Motor neuron (in vitro differentiated cells): Measurements from ENCODE around the gene CES3. TPM values are rescaled to one million over a fixed set of nuclear protein-coding genes. Genes with fewer than 3 reads are reported as not detected.

Source experiments
- ATAC-seq, 8 experiments: fragments of 200-7000 bp; cut with Tn5 transposase; replicated peaks in 6 of 8; 2 replicates each; pipeline ENCODE4 v1.8.0; 2021; ENCODE audit warnings: mild to moderate bottlenecking in 8 of 8, moderate library complexity in 8 of 8
- H3K27ac ChIP-seq, 2 donors: fragments of 250-450 bp; sonication (Bioruptor Pico); 2 replicates each; pipeline ENCODE4 v1.9.0; 2021; ENCODE audit warnings: antibody characterized with exemption in 2 of 2, mild to moderate bottlenecking in 2 of 2, moderate library complexity in 1 of 2
- H3K4me1 ChIP-seq, 2 donors: fragments of 250-450 bp; sonication (Bioruptor Pico); replicated peaks in 1 of 2; 2 replicates each; pipeline ENCODE4 v1.6.1; 2021; ENCODE audit warnings: antibody characterized with exemption in 2 of 2, mild to moderate bottlenecking in 2 of 2, moderate library complexity in 1 of 2
- H3K4me3 ChIP-seq, 5 donors: fragments of 250-450 bp; sonication (Bioruptor Pico); 2 replicates each; pipeline ENCODE4 v1.9.0; 2021; ENCODE audit warnings: antibody characterized with exemption in 5 of 5, mild to moderate bottlenecking in 5 of 5, moderate library complexity in 4 of 5
- WGBS, 10 experiments: fragments of 450-650 bp; shearing (Covaris generic); methylation state at CpG; one replicate each; pipeline ENCODE4 v1.0.0; 2022; 5-methylcytosine and 5-hydroxymethylcytosine counted together
- in situ Hi-C, 9 experiments: fragments of 400-800 bp; cut with MboI; loops; one replicate each; pipeline ENCODE4 v1.15.0; 2021; ENCODE audit warnings: low sequenced_read_pairs in 9 of 9, low pct_unique_long_range_greater_than_20kb in 2 of 9; ENCODE audit not compliant: unreplicated experiment in 9 of 9
- total RNA-seq, 8 experiments: library from RNA; unstranded; fragments of 300-600 nt; gene quantifications; 2 replicates each; pipeline versions ENCODE4 v1.2.3 to v1.2.4, GENCODE V29; 2022

CES3 gene
- total RNA-seq, 8 experiments from 2014 or later: 0.09 to 1.9 (median 0.53) TPM

GRCh38 chr16:66920924-66921680 lies 40.0 kb upstream of the CES3 start:
- 0 to 83% (median 66%) methylated on average over 1 to 4 of the region's 9 CpGs; no CpG with 5 or more reads in 6 of the 10 experiments for WGBS, 10 experiments
- Histone ChIP-seq H3K4me1 (peaks cover 4 to 21% of the 10 kb centered on the region in 2 donors), H3K4me3 (no peak overlapping the region), H3K27ac (no peak overlapping the region)
- in situ Hi-C loops: no loop called here
- no peak for ATAC-seq

GRCh38 chr16:66921729-66922450 lies 39.2 kb upstream of the CES3 start:
- WGBS, 10 experiments: 0 to 100% (median 80%) methylated on average over 1 to 17 of the region's 42 CpGs; no CpG with 5 or more reads in 1 of the 10 experiments
- Histone ChIP-seq H3K27ac (no peak overlapping the region), H3K4me3 (no peak overlapping the region), H3K4me1 (peaks cover 12 to 29% of the 10 kb centered on the region in 2 donors)
- in situ Hi-C loops: no loop called here
- peak in 3 of 8 experiments; percentile 3 to 73 (median 23) for ATAC-seq

- in situ Hi-C loops: no loop called here
- 40 to 90% (median 71%) methylated on average over 1 to 12 of the region's 18 CpGs; no CpG with 5 or more reads in 3 of the 10 experiments for WGBS, 10 experiments
- no peak overlapping the region for H3K27ac ChIP-seq
- peak in 1 of 8 experiments; percentile 3 for ATAC-seq
- peaks cover 12 to 35% of the 10 kb centered on the region in 2 donors for H3K4me1 ChIP-seq
- H3K4me3 ChIP-seq: no peak overlapping the region
Observed at GRCh38 chr16:66923247-66923731, 37.8 kb upstream of the CES3 start.

GRCh38 chr16:66923866-66924265 lies 37.2 kb upstream of the CES3 start:
- ATAC-seq: no peak
- Histone ChIP-seq H3K27ac (no peak overlapping the region), H3K4me3 (no peak overlapping the region), H3K4me1 (peaks cover 12 to 35% of the 10 kb centered on the region in 2 donors)
- in situ Hi-C loops: no loop called here
- WGBS, 10 experiments: 100% methylated on average over 1 of the region's 3 CpGs; no CpG with 5 or more reads in 9 of the 10 experiments

- Histone ChIP-seq H3K4me1 (peaks cover 12 to 31% of the 10 kb centered on the region in 2 donors), H3K4me3 (peak overlapping the region in 3 of 5 donors; percentile 14 to 24 (median 19)), H3K27ac (no peak overlapping the region)
- in situ Hi-C loops: loop anchor here in 1 of 9 experiments (25.0 kb wide), 1 partner anchor 488 kb away; the partner anchor contains the start of gene ZDHHC1
- 13 to 100% (median 65%) methylated on average over 1 to 5 of the region's 72 CpGs; no CpG with 5 or more reads in 4 of the 10 experiments for WGBS, 10 experiments
- peak; percentile 4 to 66 (median 36) for ATAC-seq
Observed at GRCh38 chr16:66924527-66925321, 36.3 kb upstream of the CES3 start.

- 0 to 9% methylated on average over 1 to 4 of the region's 42 CpGs; no CpG with 5 or more reads in 8 of the 10 experiments for WGBS, 10 experiments
Observed at GRCh38 chr16:66925322-66925840, 35.7 kb upstream of the CES3 start, which contains the start of gene RRAD. Gene RRAD, minus strand, starts transcription at chr16:66925535. Its CDS starts 356 bp downstream, at chr16:66925179.

GRCh38 chr16:66926171-66926947 lies 34.7 kb upstream of the CES3 start:
- 17 to 80% methylated on average over 1 of the region's 5 CpGs; no CpG with 5 or more reads in 8 of the 10 experiments for WGBS, 10 experiments
- peaks cover 12 to 31% of the 10 kb centered on the region in 2 donors for H3K4me1 ChIP-seq
- no peak overlapping the region for H3K4me3 ChIP-seq
- in situ Hi-C loops: loop anchor here in 1 of 9 experiments (25.0 kb wide), 1 partner anchor 486 kb away; the partner anchor contains the start of gene ZDHHC1
- peak in 3 of 8 experiments; percentile 10 to 33 (median 18) for ATAC-seq
- no peak overlapping the region for H3K27ac ChIP-seq

More at GRCh38 chr16:66925322-66925840, 35.7 kb upstream of the CES3 start, which contains the start of gene RRAD:
- ATAC-seq: peak; percentile 15 to 62 (median 45)
- in situ Hi-C loops: loop anchor here in 1 of 9 experiments (25.0 kb wide), 1 partner anchor 487 kb away; the partner anchor contains the start of gene ZDHHC1
- H3K27ac ChIP-seq: no peak within 1 kb of the TSS
- peak within 1 kb of the TSS in 4 of 5 donors; percentile 6 to 24 (median 16) for H3K4me3 ChIP-seq
- H3K4me1 ChIP-seq: peaks cover 12 to 31% of the 10 kb centered on the region in 2 donors

- in situ Hi-C loops: loop anchor here in 1 of 9 experiments (25.0 kb wide), 1 partner anchor 485 kb away; the partner anchor contains the start of gene ZDHHC1
- 20% methylated on average over 1 of the region's 3 CpGs; no CpG with 5 or more reads in 9 of the 10 experiments for WGBS, 10 experiments
- peaks cover 12 to 31% of the 10 kb centered on the region in 2 donors for H3K4me1 ChIP-seq
- H3K4me3 ChIP-seq: no peak overlapping the region
- ATAC-seq: peak in 5 of 8 experiments; percentile 10 to 55 (median 33)
- H3K27ac ChIP-seq: no peak overlapping the region
Observed at GRCh38 chr16:66926961-66927436, 34.1 kb upstream of the CES3 start.

GRCh38 chr16:66927918-66928649 lies 33.0 kb upstream of the CES3 start:
- Histone ChIP-seq H3K4me1 (peaks cover 14 to 28% of the 10 kb centered on the region in 2 donors), H3K27ac (no peak overlapping the region), H3K4me3 (no peak overlapping the region)
- 94 to 100% (median 100%) methylated on average over 1 to 3 of the region's 8 CpGs; no CpG with 5 or more reads in 7 of the 10 experiments for WGBS, 10 experiments
- in situ Hi-C loops: loop anchor here in 1 of 9 experiments (25.0 kb wide), 1 partner anchor 484 kb away; the partner anchor contains the start of gene ZDHHC1
- ATAC-seq: no peak

GRCh38 chr16:66928702-66929388 lies 32.2 kb upstream of the CES3 start:
- H3K27ac ChIP-seq: no peak overlapping the region
- peaks cover 19 to 28% of the 10 kb centered on the region in 2 donors for H3K4me1 ChIP-seq
- 37 to 86% (median 72%) methylated on average over 1 to 7 of the region's 10 CpGs; no CpG with 5 or more reads in 3 of the 10 experiments for WGBS, 10 experiments
- peak in 2 of 8 experiments; percentile 0 to 6 for ATAC-seq
- no peak overlapping the region for H3K4me3 ChIP-seq
- in situ Hi-C loops: loop anchor here in 1 of 9 experiments (25.0 kb wide), 1 partner anchor 483 kb away; the partner anchor contains the start of gene ZDHHC1
